Measurements from ENCODE around the gene CDKAL1.

DNA sequence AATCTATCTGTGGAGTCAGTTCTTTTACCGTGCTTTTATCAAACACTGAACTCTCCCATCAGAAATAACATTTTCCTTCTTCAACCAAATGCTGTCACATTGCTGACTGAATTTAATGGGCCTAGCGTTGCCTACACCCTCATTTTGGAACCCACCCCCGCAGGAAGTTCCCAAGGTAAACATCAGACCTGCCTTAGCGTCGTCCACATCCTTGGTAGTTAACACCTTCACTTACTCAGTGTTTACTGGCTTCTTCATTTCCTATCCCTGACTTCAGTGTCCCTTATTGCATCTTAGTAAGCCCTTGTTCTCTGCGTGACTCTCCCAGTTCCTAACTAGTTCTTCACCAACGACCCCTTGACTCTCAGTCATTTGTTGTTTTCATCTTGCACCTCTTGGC lies 567.9 kb downstream of the CDKAL1 start:
- TF ChIP-seq, protein P1, sequence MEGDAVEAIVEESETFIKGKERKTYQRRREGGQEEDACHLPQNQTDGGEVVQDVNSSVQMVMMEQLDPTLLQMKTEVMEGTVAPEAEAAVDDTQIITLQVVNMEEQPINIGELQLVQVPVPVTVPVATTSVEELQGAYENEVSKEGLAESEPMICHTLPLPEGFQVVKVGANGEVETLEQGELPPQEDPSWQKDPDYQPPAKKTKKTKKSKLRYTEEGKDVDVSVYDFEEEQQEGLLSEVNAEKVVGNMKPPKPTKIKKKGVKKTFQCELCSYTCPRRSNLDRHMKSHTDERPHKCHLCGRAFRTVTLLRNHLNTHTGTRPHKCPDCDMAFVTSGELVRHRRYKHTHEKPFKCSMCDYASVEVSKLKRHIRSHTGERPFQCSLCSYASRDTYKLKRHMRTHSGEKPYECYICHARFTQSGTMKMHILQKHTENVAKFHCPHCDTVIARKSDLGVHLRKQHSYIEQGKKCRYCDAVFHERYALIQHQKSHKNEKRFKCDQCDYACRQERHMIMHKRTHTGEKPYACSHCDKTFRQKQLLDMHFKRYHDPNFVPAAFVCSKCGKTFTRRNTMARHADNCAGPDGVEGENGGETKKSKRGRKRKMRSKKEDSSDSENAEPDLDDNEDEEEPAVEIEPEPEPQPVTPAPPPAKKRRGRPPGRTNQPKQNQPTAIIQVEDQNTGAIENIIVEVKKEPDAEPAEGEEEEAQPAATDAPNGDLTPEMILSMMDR (IDR thresholded peaks at IDR 0.05; ENCODE audit: borderline replicate concordance, extremely low read depth, low read length, poor library complexity, severe bottlenecking), result no peak
- no peak for TF ChIP-seq EZH2 (IDR thresholded peaks at IDR 0.05; ENCODE audit: borderline replicate concordance, low read depth, low read length, severe bottlenecking)

All from DND-41 (cell line).